Trophoblast cell (in vitro differentiated cells and primary cell): ENCODE measurements around the gene CRYBA2.

ENCODE experiments used
- DNase-seq, 2 donors: peaks; one replicate each; pipeline ENCODE4 v3.0.0-alpha.2; 2016
- H2AFZ ChIP-seq: 2 replicates; pipeline ENCODE4 v1.6.1; 2013; ENCODE audit warnings: low read length, moderate library complexity, mild to moderate bottlenecking; ENCODE audit not compliant: insufficient read depth, poor library complexity
- H2AK5ac ChIP-seq: 2 replicates; pipeline ENCODE4 v1.6.1; 2013; ENCODE audit warnings: mild to moderate bottlenecking, low read length
- H2BK120ac ChIP-seq: 2 replicates; pipeline ENCODE4 v1.6.1; 2013; ENCODE audit warnings: low read length, mild to moderate bottlenecking, moderate library complexity; ENCODE audit not compliant: insufficient read depth, poor library complexity
- H2BK12ac ChIP-seq: 2 replicates; pipeline ENCODE4 v1.6.1; 2013; ENCODE audit warnings: mild to moderate bottlenecking, low read length, moderate library complexity
- H2BK5ac ChIP-seq: 2 replicates; pipeline ENCODE4 v1.6.1; 2013; ENCODE audit warnings: low read length, low read depth, moderate library complexity, mild to moderate bottlenecking; ENCODE audit not compliant: poor library complexity
- H3K14ac ChIP-seq: 2 replicates; pipeline ENCODE4 v1.6.1; 2013; ENCODE audit warnings: mild to moderate bottlenecking, low read length
- H3K18ac ChIP-seq: 2 replicates; pipeline ENCODE4 v1.6.1; 2013; ENCODE audit warnings: mild to moderate bottlenecking, low read length
- H3K23ac ChIP-seq: 2 replicates; pipeline ENCODE4 v1.6.1; 2013; ENCODE audit warnings: low read length
- H3K27ac ChIP-seq: 2 replicates; pipeline ENCODE4 v1.5.1; 2013; ENCODE audit warnings: low read depth, mild to moderate bottlenecking, inconsistent platforms, low read length, moderate library complexity
- H3K27me3 ChIP-seq: 2 replicates; pipeline ENCODE4 v1.6.1; 2013; ENCODE audit warnings: inconsistent platforms, mild to moderate bottlenecking, low read length, moderate library complexity; ENCODE audit not compliant: insufficient read depth
- H3K36me3 ChIP-seq, 2 experiments: 1 replicate in 1 of 2; 2 replicates in 1 of 2; pipeline ENCODE4 v1.6.1; 2013; ENCODE audit warnings: low read length in 2 of 2, mild to moderate bottlenecking in 2 of 2, moderate library complexity in 1 of 2; ENCODE audit not compliant: insufficient read depth in 2 of 2, control insufficient read depth in 1 of 2
- H3K4ac ChIP-seq: 2 replicates; pipeline ENCODE4 v1.6.1; 2013; ENCODE audit warnings: low read depth, mild to moderate bottlenecking, low read length, moderate library complexity
- H3K4me1 ChIP-seq, 2 experiments: 1 replicate in 1 of 2; 2 replicates in 1 of 2; pipeline ENCODE4 v1.6.1; 2013; ENCODE audit warnings: low read length in 2 of 2, mild to moderate bottlenecking in 2 of 2, moderate library complexity in 1 of 2; ENCODE audit not compliant: insufficient read depth in 2 of 2, control insufficient read depth in 1 of 2
- H3K4me2 ChIP-seq: 2 replicates; pipeline ENCODE4 v1.6.1; 2013; ENCODE audit warnings: inconsistent platforms, mild to moderate bottlenecking, low read length, moderate library complexity
- H3K4me3 ChIP-seq: 2 replicates; pipeline ENCODE4 v1.5.1; 2013; ENCODE audit warnings: mild to moderate bottlenecking, low read depth, low read length, inconsistent platforms
- H3K79me1 ChIP-seq: one replicate; pipeline ENCODE4 v1.6.1; 2013; ENCODE audit warnings: low read length
- H3K79me2 ChIP-seq: 2 replicates; pipeline ENCODE4 v1.6.1; 2013; ENCODE audit warnings: low read length, mild to moderate bottlenecking; ENCODE audit not compliant: control insufficient read depth, insufficient read depth, poor library complexity
- H3K9ac ChIP-seq: 2 replicates; pipeline ENCODE4 v1.6.1; 2013; ENCODE audit warnings: mild to moderate bottlenecking, low read length
- H3K9me3 ChIP-seq: 2 replicates; pipeline ENCODE4 v1.6.1; 2013; ENCODE audit warnings: low read depth, mild to moderate bottlenecking, control low read depth, inconsistent platforms, low read length; ENCODE audit not compliant: insufficient read depth
- H4K12ac ChIP-seq: 2 replicates; pipeline ENCODE4 v1.6.1; 2013; ENCODE audit warnings: low read depth, mild to moderate bottlenecking, low read length, moderate library complexity
- H4K8ac ChIP-seq: 2 replicates; pipeline ENCODE4 v1.6.1; 2013; ENCODE audit warnings: low read depth, mild to moderate bottlenecking, low read length, moderate library complexity
- H4K91ac ChIP-seq: one replicate; pipeline ENCODE4 v1.6.1; 2013; ENCODE audit warnings: low read depth, mild to moderate bottlenecking, low read length, moderate library complexity
- WGBS: extraction: QIAGEN DNeasy Blood & Tissue Kit; methylation state at CpG from one replicate; pipeline ENCODE4 v1.1.7; 2013; ENCODE audit warnings: missing lambda C conversion rate; ENCODE audit not compliant: insufficient read length, insufficient coverage; ENCODE audit errors: extremely low coverage; 5-methylcytosine and 5-hydroxymethylcytosine counted together

Gene CRYBA2

GRCh38 chr2:218990052-218990451 lies 3.2 kb downstream of the CRYBA2 start:
- H2BK120ac ChIP-seq, result no peak overlapping the region
- no peak for DNase-seq
- no peak overlapping the region for H2AFZ ChIP-seq
- H2AK5ac ChIP-seq, result no peak overlapping the region
- no peak overlapping the region for H4K12ac ChIP-seq
- H3K79me2 ChIP-seq, result no peaks in the 10 kb centered on the region
- H4K91ac ChIP-seq, result no peak overlapping the region
- no peak overlapping the region for H3K9ac ChIP-seq
- no peak overlapping the region for H3K18ac ChIP-seq
- no peak overlapping the region for H4K8ac ChIP-seq
- H3K4me3 ChIP-seq, result no peak overlapping the region
- H3K9me3 ChIP-seq, result peaks cover 17% of the 10 kb centered on the region
- peaks cover 7 to 11% of the 10 kb centered on the region in 2 experiments for H3K4me1 ChIP-seq
- no peak overlapping the region for H3K14ac ChIP-seq
- H2BK5ac ChIP-seq, result no peak overlapping the region
- H2BK12ac ChIP-seq, result no peak overlapping the region
- peaks cover 91% of the 10 kb centered on the region for H3K27me3 ChIP-seq
- H3K79me1 ChIP-seq, result no peaks in the 10 kb centered on the region
- H3K4me2 ChIP-seq, result no peak overlapping the region
- H3K23ac ChIP-seq, result no peak overlapping the region
- WGBS, result no CpG with 5 or more reads among the region's 9 CpGs
- no peak overlapping the region for H3K27ac ChIP-seq
- H3K4ac ChIP-seq, result no peak overlapping the region
- no peaks in the 10 kb centered on the region for H3K36me3 ChIP-seq

DNA sequence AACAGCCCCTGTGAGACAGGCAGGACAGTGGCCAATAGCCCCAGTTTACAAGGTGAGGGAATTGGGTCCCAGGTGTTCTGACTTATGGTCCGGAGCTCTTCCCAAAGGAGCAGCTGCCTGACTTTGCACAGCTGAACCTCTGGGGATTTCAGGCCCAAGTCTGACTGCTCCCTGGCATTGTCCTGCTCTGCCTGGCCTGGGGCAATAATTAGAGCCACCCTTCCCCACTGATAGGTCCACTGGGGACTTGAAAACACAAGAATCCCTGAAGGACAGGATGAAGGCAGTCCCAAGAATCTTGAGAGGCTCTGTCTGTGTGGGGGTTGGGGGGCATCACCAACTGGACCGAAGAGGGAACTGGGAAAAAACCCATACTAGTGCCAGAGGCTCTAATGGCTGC lies 4.6 kb downstream of the CRYBA2 start:
- Histone ChIP-seq H3K4ac (no peak overlapping the region), H2BK120ac (no peak overlapping the region), H3K27me3 (peaks cover 92% of the 10 kb centered on the region), H3K79me2 (no peaks in the 10 kb centered on the region), H3K4me1 (peaks cover 5 to 6% of the 10 kb centered on the region in 2 experiments), H4K91ac (no peak overlapping the region), H2BK12ac (no peak overlapping the region), H2BK5ac (no peak overlapping the region), H3K4me3 (no peak overlapping the region), H3K79me1 (no peaks in the 10 kb centered on the region), H2AK5ac (no peak overlapping the region), H3K14ac (no peak overlapping the region), H3K9ac (no peak overlapping the region), H4K12ac (no peak overlapping the region), H2AFZ (no peak overlapping the region), H3K4me2 (no peak overlapping the region), H4K8ac (no peak overlapping the region), H3K23ac (no peak overlapping the region), H3K36me3 (no peaks in the 10 kb centered on the region), H3K18ac (no peak overlapping the region), H3K27ac (no peak overlapping the region), H3K9me3 (peaks cover 15% of the 10 kb centered on the region)
- no CpG with 5 or more reads among the region's 2 CpGs for WGBS
- no peak for DNase-seq

GRCh38 chr2:218988164-218988563 lies 5.1 kb downstream of the CRYBA2 start:
- H3K4me3 ChIP-seq, result no peak overlapping the region
- no peak for DNase-seq

DNA sequence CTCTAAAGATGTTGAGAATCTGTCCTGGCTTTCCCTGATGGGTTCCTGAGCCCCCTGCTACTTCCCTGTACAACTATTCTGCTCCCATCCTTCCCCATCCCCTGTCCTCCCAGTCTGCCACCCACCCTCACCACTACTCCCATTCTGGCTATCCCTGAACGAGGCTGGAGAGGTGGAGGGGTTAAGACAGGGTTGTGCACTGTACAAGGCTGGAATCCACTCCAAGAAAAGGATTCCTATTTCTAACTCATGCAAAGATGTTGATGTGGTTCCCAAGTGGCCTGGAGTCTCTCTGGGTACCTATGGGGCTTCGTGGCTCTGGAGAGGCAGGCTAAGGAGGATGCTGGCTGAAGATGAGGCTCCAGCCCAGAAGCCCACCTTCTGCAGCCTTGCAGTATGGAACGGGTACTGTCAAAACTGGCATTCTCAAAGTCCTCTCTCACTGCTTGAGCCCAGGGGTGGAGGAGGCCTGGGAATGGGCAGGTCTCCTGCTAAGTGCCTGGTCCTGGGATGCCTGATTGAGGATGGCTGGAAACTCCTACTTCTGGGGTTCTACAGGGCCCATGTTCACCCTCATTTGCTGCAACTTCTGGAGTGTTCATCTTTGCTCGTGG lies 7.0 kb downstream of the CRYBA2 start:
- no peak for DNase-seq
- no CpG with 5 or more reads among the region's 4 CpGs for WGBS
- Histone ChIP-seq H2BK5ac (no peak overlapping the region), H2AK5ac (no peak overlapping the region), H2BK12ac (no peak overlapping the region), H3K4me2 (no peak overlapping the region), H3K4me3 (no peak overlapping the region), H3K79me2 (no peaks in the 10 kb centered on the region), H4K12ac (no peak overlapping the region), H2BK120ac (no peak overlapping the region), H3K9me3 (peaks cover 7% of the 10 kb centered on the region), H2AFZ (no peak overlapping the region), H4K91ac (no peak overlapping the region), H3K14ac (no peak overlapping the region), H3K27me3 (peaks cover 92% of the 10 kb centered on the region), H3K4ac (no peak overlapping the region), H3K79me1 (no peaks in the 10 kb centered on the region), H3K9ac (no peak overlapping the region), H3K23ac (no peak overlapping the region), H3K27ac (no peak overlapping the region), H3K18ac (no peak overlapping the region), H4K8ac (no peak overlapping the region), H3K36me3 (no peaks in the 10 kb centered on the region), H3K4me1 (peaks cover 0 to 2% of the 10 kb centered on the region in 2 experiments)

More at GRCh38 chr2:218988164-218988563, 5.1 kb downstream of the CRYBA2 start:
- Histone ChIP-seq H3K79me1 (no peaks in the 10 kb centered on the region), H3K4me2 (no peak overlapping the region), H2BK5ac (no peak overlapping the region), H3K27ac (no peak overlapping the region), H2AFZ (no peak overlapping the region), H2BK12ac (no peak overlapping the region), H3K14ac (no peak overlapping the region), H2AK5ac (no peak overlapping the region), H3K4ac (no peak overlapping the region), H3K9ac (no peak overlapping the region), H3K36me3 (no peaks in the 10 kb centered on the region), H3K9me3 (peaks cover 14% of the 10 kb centered on the region), H3K27me3 (peaks cover 92% of the 10 kb centered on the region), H4K12ac (no peak overlapping the region), H3K23ac (no peak overlapping the region), H4K8ac (no peak overlapping the region), H3K79me2 (no peaks in the 10 kb centered on the region), H3K18ac (no peak overlapping the region), H3K4me1 (peaks cover under 1% of the 10 kb centered on the region in 2 experiments), H2BK120ac (no peak overlapping the region), H4K91ac (no peak overlapping the region)
- WGBS, result no CpG with 5 or more reads among the region's 3 CpGs
